Natural killer cell treated with Interleukin-12 subunit alpha and Interleukin-12 subunit beta and Interleukin-15 and Interleukin-18, amount 100 ng/mL, for 72 hours (primary cell): ENCODE data around the gene TMEM209. TPM values are rescaled to one million over a fixed set of nuclear protein-coding genes. Genes with fewer than 3 reads are reported as not detected.

Source experiments
- total RNA-seq, 2 donors: library from RNA; stranded (reverse); gene quantifications; one replicate each; pipeline ENCODE4 v1.2.3, GENCODE V29; 2022

TMEM209 gene
- total RNA-seq, 2 donors from 2014 or later, result 39.4 to 43.9 TPM

Other genes with a start within 250 kb of the TMEM209 start
- 10 to 100 TPM; 22.8 to 40.8 TPM for gene ZC3HC1, start 154.0 kb downstream of the TMEM209 start, total RNA-seq
- 10 to 100 TPM; 19.7 to 20.8 TPM for gene KLHDC10, start 134.9 kb downstream of the TMEM209 start, total RNA-seq
- gene SSMEM1, start 2.5 kb upstream of the TMEM209 start, total RNA-seq, result not detected
- gene CPA2, start 61.5 kb upstream of the TMEM209 start, total RNA-seq, result not detected
- not detected for gene CPA4, start 87.8 kb upstream of the TMEM209 start, total RNA-seq
- not detected for gene CPA5, start 139.4 kb upstream of the TMEM209 start, total RNA-seq
- not detected for gene CPA1, start 175.1 kb upstream of the TMEM209 start, total RNA-seq
- gene CEP41, start 235.6 kb upstream of the TMEM209 start, total RNA-seq, result 10 to 100 TPM; 11.3 to 17.7 TPM